GM21390 (cell line): ENCODE data around the gene C1orf232.

Source experiments
- ATAC-seq: cut with Tn5 transposase; IDR thresholded peaks from one replicate; pipeline ENCODE4 v1.9.1; 2021; ENCODE audit not compliant: unreplicated experiment

Gene C1orf232

DNA sequence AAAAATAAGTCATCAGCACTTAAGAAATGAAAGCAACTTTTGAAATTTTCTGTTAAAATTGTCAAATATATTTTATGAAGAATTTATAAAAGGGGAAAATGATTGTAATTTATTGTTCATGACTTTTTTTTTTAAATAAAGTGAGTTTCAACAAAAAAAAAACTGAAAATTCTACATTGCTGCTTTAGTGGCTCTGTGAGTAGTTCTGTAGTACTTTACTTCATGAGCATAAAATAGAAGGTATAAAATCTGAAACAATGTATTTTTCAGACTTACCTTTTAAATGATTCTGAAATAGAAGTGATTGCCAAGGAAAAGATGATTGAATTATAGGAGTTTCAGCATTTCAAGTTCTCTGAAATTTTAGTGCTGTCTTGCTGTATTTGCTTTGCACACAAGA lies 43.4 kb downstream of the C1orf232 start:
- no peak for ATAC-seq

DNA sequence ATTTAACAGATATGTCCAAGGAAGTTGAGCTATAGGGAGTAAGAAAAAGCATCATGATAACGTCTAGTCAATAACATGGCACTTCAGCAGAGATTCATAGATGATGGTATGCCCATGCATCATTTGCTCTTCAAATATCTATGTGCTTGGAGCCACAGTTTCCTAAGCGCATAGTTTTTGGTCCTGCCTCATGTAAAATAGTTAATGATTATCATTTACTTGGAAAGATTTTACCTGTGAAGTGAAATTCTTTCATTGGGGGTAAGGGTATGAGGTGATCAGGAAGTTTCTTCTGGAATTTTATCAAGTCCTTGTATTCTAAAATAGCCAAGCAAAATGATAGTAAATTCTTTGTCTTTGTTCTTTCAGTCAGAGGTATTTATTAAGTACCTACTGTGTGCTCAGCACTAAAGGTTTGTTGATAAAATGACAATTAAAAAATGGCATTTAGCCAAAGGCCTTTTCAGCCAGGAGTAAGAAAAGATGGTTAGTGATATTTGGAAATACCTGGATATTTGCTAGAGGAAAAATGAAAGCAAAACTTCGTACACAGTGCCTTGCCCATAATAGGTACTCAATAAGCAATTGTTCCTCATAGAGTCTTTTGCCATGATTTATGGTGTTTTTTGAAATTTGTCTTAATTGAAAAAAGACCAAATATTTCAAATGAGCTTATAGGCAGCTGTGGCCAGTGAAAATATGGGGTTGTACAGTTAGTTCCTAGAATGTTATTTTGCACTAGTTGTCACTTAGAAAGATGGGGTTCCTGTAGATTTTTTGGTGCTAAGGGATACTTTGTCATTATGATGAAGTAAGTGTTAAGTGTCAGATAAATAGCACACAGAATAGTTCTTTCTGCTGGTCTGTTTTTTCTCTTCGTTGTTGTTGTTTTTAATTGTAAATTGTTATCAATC lies 44.1 kb downstream of the C1orf232 start:
- no peak for ATAC-seq

DNA sequence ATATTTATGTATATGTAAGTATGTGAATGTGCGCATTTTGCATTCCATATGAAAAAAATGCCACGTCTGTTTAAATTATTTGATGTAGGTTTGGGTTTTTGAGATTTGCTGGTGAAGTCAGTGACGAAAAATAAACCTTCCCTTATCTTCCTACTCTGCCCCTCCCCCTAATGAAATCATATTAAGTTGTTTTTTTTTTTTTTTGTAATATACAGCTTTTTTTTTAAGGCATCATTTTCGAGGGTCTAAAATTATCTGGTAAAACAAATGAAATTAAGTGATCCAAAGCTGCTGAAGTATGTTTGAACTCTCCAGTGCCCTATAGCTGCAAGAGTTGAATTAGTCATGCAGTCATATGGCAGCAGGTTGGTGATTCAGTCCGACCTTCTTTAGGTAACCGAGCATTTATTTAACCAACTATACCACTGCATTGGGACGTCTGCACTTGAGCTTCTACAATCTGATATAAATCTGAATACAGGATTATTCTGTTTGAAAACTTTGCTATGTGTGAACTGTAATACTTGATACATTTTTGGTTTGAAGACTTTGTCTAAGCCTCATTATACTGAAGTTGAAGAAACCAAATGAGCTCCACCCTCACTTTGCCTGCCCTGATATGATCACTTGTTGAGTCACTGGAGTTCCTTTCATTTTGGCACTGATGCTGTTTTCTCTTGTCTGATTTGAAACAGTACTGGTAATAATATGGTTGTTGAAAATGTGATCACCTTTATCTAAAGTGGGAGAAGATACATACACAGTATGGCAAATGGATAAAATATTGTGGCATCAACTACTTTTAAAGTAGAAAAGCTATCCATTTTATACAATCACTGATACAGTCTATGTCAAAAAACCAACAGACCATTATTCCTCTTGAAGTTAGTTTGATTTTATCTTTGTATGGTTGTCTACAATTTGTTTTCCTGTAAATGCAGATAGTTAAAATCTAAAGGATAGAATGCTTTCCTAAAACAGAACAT lies 45.5 kb downstream of the C1orf232 start:
- no peak for ATAC-seq

DNA sequence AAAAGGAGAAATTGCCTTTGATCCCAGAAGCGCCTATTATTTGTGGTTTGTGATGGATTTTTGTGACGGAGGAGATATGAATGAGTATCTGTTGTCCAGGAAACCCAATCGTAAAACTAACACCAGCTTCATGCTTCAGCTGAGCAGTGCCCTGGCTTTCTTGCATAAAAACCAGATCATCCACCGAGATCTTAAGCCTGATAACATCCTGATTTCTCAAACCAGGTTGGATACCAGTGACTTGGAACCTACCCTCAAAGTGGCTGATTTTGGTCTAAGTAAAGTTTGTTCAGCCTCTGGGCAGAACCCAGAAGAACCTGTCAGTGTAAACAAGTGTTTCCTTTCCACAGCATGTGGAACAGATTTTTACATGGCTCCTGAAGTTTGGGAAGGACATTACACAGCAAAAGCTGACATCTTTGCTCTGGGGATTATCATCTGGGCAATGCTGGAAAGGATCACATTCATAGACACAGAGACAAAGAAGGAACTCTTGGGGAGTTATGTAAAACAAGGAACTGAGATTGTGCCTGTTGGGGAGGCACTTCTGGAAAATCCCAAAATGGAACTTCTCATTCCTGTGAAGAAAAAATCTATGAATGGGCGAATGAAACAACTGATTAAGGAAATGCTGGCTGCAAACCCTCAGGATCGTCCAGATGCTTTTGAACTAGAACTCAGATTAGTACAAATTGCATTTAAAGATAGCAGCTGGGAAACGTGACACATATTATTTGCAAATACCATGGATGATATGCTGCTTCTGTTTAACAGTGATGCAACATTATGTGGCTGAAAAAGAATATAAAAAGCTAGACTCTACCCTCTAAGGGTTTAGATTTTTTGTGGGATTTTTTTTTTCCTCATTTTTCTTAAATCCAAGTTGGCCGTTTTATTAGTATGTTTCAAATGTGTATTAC lies 46.6 kb downstream of the C1orf232 start:
- ATAC-seq: no peak

DNA sequence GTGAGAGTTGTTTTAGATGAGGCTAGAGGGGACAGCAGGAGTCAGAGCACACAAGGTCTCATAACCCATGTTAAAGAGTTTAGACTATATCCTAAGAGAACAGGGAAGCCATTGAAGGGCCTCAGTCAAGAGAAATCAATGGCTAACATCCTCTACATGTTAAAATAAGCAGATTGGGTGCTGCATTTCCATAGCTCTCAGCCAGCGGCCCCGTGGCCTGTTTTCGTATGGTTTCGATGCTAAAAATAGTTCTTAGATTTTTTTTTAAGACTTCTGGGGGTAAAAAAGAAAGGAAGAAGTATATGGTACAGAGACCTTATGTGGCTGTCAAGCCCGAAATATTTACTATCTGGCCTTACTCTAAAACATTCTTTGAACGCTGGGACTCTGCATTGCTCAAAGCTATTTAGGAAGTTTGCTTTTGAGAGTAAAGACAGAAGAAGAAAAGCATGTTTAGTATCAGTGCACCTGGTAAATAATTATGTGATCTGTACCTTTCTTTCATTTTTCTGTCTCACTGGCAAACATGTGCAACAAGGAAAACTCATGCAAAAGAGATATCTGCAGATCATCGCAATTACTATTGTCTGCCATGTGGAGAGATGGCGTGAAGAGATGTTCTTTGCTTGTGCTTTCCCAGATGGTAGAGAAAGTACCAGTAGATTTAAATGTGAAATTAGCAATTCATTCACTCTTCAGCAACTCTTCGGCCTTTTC lies 48.7 kb downstream of the C1orf232 start:
- no peak for ATAC-seq

DNA sequence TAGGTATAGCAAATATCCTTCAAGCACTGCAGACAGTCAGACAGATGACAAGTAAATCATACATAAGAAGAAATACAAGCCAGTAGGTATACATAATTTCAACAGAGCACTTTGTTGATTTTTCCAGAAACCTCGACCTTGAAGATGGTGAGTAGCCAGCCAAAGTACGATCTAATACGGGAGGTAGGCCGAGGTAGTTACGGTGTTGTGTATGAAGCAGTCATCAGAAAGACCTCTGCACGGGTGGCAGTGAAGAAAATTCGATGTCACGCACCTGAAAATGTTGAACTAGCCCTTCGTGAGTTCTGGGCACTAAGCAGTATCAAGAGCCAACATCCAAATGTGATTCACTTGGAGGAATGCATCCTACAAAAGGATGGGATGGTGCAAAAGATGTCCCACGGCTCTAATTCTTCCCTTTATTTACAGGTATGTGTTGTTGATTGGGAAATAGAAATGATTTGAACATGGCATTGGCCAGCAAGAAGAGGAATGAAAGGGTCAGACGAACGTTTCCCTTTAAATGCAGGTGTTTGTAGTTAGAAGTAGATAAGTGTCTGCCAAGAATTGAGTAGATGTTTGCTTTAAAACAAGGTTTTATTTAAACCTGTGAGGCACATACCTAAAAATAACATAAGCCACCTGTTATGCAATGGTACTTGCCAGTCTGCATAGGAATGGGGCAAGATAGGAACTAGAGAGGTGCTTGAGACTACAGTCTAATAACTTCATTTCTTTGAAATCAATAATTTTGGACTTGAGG lies 54.4 kb downstream of the C1orf232 start:
- ATAC-seq: no peak
